ENCODE results near the gene SLC6A8. TPM values are rescaled to one million over a fixed set of nuclear protein-coding genes. Genes with fewer than 3 reads are reported as not detected.
"Not testable (repeated sequence)": the region's sequence is repeated elsewhere in the genome, so short reads cannot be mapped to it uniquely, and the experiment has no call there.

The SLC6A8 gene
- total RNA-seq, 2 experiments from 2014 or later, result 2.5 to 2.7 TPM

DNA sequence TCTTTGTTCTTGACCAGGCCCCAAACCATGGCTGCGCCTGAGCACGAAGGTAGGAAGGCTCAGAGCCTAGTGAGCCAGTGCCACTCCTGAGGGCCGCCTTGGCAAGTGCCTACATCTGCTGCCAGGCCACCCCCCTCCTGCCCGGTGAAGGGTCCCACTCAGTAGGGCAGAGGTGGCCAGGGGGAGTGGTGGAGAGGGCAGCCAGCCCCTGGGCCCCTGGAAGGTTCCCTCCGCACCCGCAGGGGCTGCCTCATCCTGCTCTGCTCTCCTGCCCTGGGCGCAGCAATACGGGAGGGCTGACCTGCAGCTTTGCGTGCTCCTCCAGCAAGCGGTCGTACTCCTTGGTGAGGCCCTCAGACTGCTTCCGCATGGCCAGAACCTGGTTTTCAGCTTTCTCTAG lies 14.0 kb downstream of the SLC6A8 start:
- intact Hi-C loops (cut with micrococcal nuclease), result no loop called here
- TF ChIP-seq, protein P1, sequence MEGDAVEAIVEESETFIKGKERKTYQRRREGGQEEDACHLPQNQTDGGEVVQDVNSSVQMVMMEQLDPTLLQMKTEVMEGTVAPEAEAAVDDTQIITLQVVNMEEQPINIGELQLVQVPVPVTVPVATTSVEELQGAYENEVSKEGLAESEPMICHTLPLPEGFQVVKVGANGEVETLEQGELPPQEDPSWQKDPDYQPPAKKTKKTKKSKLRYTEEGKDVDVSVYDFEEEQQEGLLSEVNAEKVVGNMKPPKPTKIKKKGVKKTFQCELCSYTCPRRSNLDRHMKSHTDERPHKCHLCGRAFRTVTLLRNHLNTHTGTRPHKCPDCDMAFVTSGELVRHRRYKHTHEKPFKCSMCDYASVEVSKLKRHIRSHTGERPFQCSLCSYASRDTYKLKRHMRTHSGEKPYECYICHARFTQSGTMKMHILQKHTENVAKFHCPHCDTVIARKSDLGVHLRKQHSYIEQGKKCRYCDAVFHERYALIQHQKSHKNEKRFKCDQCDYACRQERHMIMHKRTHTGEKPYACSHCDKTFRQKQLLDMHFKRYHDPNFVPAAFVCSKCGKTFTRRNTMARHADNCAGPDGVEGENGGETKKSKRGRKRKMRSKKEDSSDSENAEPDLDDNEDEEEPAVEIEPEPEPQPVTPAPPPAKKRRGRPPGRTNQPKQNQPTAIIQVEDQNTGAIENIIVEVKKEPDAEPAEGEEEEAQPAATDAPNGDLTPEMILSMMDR (IDR thresholded peaks at IDR 0.05), result no peak
- ATAC-seq, result no peak
- DNase-seq, result no peak
- no peaks in the 10 kb centered on the region for H3K4me1 Mint-ChIP-seq (ENCODE audit: low read depth)
- CTCF ChIA-PET, result no interaction called here
- no peaks in the 10 kb centered on the region for H3K9me3 Mint-ChIP-seq
- H3K4me3 Mint-ChIP-seq, result no peak overlapping the region
- no peaks in the 10 kb centered on the region for H3K27me3 Mint-ChIP-seq
- no peak overlapping the region for H3K27ac Mint-ChIP-seq
- peaks cover 12% of the 10 kb centered on the region for H3K36me3 Mint-ChIP-seq (ENCODE audit: low read depth)
- POLR2A ChIA-PET, result no interaction called here

DNA sequence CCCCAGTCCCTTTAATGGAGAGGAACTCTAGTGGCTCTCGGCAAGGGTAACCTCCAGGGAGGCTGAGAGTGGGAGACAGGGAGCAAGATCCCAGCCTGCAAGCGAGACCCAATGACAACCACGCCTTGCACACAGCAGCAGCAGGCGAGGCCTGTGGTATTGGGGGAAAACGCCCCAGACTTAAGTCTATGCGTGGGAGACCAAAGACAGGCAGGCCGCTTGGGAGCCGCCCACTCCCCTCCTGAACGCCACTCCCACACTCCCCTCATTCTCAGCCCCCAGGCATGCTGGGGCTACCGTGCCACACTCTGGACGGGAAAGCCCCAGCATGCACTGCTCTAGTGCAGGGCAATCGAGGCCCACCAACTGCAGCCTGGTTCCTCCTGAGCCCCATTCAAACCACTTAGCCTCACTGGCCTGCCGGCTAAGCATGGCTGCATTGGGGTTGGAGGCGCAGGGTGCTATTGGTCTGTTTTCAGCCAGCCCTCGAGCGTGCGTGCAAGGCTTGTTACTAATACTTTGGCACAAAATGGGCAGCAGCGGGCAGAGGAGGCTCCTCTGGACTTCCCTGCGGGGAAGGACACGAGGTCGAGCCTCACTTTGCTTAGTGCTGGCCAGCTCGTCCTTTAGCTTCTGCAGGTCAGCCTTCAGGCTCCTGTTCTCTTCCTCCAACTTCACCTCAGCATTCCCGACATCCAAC lies 14.8 kb downstream of the SLC6A8 start:
- DNase-seq (no peak), ATAC-seq (no peak)
- no peak overlapping the region for H3K4me3 Mint-ChIP-seq
- CTCF ChIA-PET, result no interaction called here
- H3K4me1 Mint-ChIP-seq (ENCODE audit: low read depth), result no peaks in the 10 kb centered on the region
- peaks cover 8% of the 10 kb centered on the region for H3K36me3 Mint-ChIP-seq (ENCODE audit: low read depth)
- TF ChIP-seq, protein P1 (IDR thresholded peaks at IDR 0.05), result no peak
- no peaks in the 10 kb centered on the region for H3K9me3 Mint-ChIP-seq
- intact Hi-C loops (cut with micrococcal nuclease), result no loop called here
- H3K27me3 Mint-ChIP-seq, result no peaks in the 10 kb centered on the region
- H3K27ac Mint-ChIP-seq, result no peak overlapping the region
- POLR2A ChIA-PET, result no interaction called here

GRCh38 chrX:153703036-153703370 lies 15.3 kb downstream of the SLC6A8 start:
- TF ChIP-seq, protein P1 (IDR thresholded peaks at IDR 0.05), result no peak
- Mint-ChIP-seq H3K27me3 (no peaks in the 10 kb centered on the region), H3K27ac (no peak overlapping the region), H3K4me3 (no peak overlapping the region), H3K9me3 (no peaks in the 10 kb centered on the region), H3K36me3 (ENCODE audit: low read depth) (peaks cover 8% of the 10 kb centered on the region), H3K4me1 (ENCODE audit: low read depth) (no peaks in the 10 kb centered on the region)
- DNase-seq, result no peak
- ATAC-seq, result no peak
- ChIA-PET CTCF (no interaction called here), POLR2A (no interaction called here)
- intact Hi-C loops (cut with micrococcal nuclease), result no loop called here

DNA sequence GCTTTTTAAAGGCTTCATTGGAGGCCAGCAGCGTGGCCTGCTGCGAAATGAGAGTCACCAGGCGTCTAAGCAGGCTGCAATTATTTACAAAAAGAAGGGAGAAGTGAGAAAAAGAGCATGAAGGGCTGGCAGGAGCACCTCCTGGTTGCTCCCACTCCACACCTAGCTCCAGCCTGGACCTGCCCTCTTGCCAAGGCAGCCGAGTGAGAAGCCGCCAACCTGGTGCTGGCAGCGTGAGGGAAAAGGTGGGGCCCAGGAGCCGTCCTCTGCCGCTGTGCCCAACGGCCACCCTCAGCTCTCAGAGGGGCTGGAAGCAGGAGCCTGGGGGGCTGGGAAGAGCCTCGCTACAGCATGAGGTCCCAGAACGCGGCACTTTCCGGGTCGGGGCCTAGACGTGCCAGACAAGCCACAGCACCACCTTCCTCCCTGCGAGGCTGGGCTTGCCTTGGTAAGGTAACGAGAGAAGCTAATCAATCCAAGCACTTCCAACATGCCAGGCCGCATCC lies 16.3 kb downstream of the SLC6A8 start:
- TF ChIP-seq, protein P1 (IDR thresholded peaks at IDR 0.05), result no peak
- DNase-seq (no peak), ATAC-seq (no peak)
- no peak overlapping the region for H3K27ac Mint-ChIP-seq
- ChIA-PET POLR2A (no interaction called here), CTCF (interaction anchor here (1.2 kb wide), 1 partner anchor 37 kb away, joined by 3 read pairs; no protein-coding TSS in a partner anchor)
- no peaks in the 10 kb centered on the region for H3K4me1 Mint-ChIP-seq (ENCODE audit: low read depth)
- no peaks in the 10 kb centered on the region for H3K9me3 Mint-ChIP-seq
- intact Hi-C loops (cut with micrococcal nuclease), result no loop called here
- H3K27me3 Mint-ChIP-seq, result no peaks in the 10 kb centered on the region
- peaks cover 8% of the 10 kb centered on the region for H3K36me3 Mint-ChIP-seq (ENCODE audit: low read depth)
- no peak overlapping the region for H3K4me3 Mint-ChIP-seq

DNA sequence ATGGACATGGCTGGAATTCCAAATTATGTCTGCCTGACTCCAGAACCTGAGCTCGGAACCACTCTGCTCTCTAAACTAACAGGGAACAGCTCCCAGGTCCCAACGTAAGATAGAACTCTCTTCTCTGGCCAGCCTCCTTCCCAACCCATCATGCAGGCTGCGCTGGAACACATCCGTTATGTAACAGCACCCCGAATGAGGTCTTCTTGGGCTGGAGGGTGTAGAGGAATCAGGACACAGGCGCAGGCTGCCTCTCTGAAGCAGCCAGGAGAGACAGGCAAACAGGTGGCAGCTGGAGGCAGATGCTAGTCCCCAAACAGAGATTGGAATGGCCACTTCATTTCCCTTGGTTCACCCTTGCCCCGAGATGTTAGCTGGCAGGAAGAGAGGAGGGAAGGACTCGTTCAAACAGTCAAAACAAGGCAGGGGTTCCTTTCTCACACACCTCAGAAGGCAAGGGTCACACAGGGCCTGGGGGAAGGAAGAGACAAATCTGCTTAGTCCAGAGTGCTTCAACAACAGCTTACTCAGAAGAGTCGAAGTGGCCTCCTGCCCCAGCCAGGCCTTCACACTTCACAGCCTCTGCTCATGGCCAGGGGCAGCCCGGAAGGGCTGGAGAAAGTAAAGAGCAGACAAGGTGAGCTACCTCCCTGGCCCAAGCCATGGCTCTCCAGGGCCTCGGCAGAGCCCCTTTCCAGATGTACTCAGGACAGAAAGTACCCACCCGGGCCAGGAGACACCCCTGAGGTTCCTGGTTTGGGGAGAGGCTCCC lies 17.1 kb downstream of the SLC6A8 start:
- H3K4me3 Mint-ChIP-seq; H3K27me3 Mint-ChIP-seq; H3K9me3 Mint-ChIP-seq; H3K4me1 Mint-ChIP-seq (ENCODE audit: low read depth); H3K36me3 Mint-ChIP-seq (ENCODE audit: low read depth); H3K27ac Mint-ChIP-seq; DNase-seq; ATAC-seq; POLR2A ChIA-PET; intact Hi-C loops (cut with micrococcal nuclease): not testable (repeated sequence)
- CTCF ChIA-PET, result interaction anchor here (1.2 kb wide), 1 partner anchor 37 kb away, joined by 3 read pairs; no protein-coding TSS in a partner anchor

DNA sequence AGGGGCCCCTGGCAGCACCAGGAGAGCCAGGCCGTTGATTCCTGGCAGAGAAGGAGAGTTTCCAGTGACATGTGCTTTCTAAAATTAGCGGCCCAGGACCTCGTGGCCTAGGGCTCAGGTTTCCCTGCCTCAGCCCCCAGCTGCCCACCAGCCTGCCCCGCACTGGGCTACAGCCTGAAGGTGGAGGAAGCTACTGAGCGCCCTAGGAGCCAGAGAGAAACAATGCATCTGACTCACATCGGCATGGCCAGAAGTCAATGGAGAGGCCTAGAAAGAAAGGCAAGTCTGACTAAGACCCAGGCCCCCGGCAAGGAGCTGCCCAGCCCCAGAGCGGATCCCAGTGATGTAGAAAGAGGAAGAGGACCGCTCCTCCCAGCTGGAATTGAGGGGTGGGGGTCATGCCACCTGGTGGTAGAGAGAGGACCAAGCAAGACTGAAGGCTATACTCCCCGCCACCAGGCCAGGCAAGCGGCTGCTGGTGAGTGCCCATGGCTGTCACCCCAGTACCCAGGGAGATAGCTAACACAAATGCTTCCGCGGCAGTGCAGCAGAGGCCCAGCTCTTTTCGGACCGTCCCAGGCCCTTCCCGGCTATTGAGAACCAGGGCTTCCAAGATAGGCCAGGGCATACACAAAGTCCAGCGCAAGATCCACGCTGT lies 17.8 kb downstream of the SLC6A8 start:
- H3K9me3 Mint-ChIP-seq; CTCF ChIA-PET; H3K4me3 Mint-ChIP-seq; DNase-seq; POLR2A ChIA-PET; H3K27ac Mint-ChIP-seq; intact Hi-C loops (cut with micrococcal nuclease); H3K27me3 Mint-ChIP-seq; H3K4me1 Mint-ChIP-seq (ENCODE audit: low read depth); ATAC-seq; H3K36me3 Mint-ChIP-seq (ENCODE audit: low read depth): not testable (repeated sequence)

Data from activated CD8-positive, alpha-beta T cell treated with anti-CD3 and anti-CD28 coated beads for 36 hours (primary cell).